BE2C (cell line): ENCODE data around the gene AAMP.

Source experiments
- DNase-seq: peaks from one replicate; pipeline ENCODE4 v3.0.0-alpha.2; 2020
- H3K27me3 ChIP-seq: fragments of 250-450 bp; sonication (Bioruptor Pico); 2 replicates; pipeline ENCODE4 v1.5.1; 2020; ENCODE audit warnings: mild to moderate bottlenecking
- H3K36me3 ChIP-seq: fragments of 250-450 bp; sonication (Bioruptor Pico); 2 replicates; pipeline ENCODE4 v1.5.1; 2020; ENCODE audit warnings: mild to moderate bottlenecking
- H3K4me1 ChIP-seq: fragments of 250-450 bp; sonication (Bioruptor Pico); 2 replicates; pipeline ENCODE4 v1.5.1; 2020
- H3K4me3 ChIP-seq: 2 replicates; pipeline ENCODE4 v1.5.1; 2011; ENCODE audit warnings: low read depth, low read length
- H3K9me3 ChIP-seq: fragments of 250-450 bp; sonication (Bioruptor Pico); 2 replicates; pipeline ENCODE4 v1.5.1; 2020
- CTCF ChIP-seq: IDR thresholded peaks from 2 replicates; pipeline ENCODE4 v1.5.1; 2012; ENCODE audit warnings: mild to moderate bottlenecking, low read depth, low read length

Gene AAMP

DNA sequence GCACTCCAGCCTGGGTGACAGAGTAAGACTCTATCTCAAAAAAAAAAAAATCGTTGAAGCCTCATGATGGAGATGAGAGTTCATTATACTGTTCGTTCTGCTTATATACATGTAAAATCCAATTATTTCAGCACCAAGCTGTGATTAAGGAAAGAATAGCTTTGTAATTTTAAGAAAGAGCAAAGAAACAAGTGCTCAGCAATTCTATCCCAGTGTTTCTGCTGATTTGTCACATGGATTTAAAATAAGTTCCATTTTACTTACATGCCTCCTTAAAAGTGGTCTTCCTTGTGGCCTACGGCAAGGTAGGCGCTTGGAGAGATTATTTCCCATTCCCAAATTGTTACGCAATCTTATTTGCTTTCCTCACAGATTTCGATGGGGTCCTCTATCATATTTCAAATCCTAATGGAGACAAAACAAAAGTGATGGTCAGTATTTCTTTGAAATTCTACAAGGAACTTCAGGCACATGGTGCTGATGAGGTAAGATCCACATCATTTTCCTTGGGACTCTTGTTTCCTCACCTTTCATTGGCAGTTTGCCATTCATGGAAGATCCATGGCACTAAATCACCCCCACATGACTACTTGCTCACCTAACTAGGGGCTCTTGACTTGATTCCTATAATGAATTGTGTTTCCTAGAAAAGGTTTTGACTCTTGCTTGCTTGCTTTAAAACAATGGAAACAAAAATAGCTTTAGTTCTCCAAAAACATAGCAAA is 41.4 kb downstream of the AAMP start:
- Histone ChIP-seq H3K36me3 (peaks cover 64% of the 10 kb centered on the region), H3K27me3 (no peaks in the 10 kb centered on the region), H3K4me1 (no peaks in the 10 kb centered on the region), H3K4me3 (no peak overlapping the region), H3K9me3 (no peaks in the 10 kb centered on the region)
- TF ChIP-seq CTCF: no peak
- no peak for DNase-seq

- no peak overlapping the region for H3K4me3 ChIP-seq
- no peak for DNase-seq
- no peak for TF ChIP-seq CTCF
- H3K27me3 ChIP-seq: no peaks in the 10 kb centered on the region
- H3K4me1 ChIP-seq: peaks cover 4% of the 10 kb centered on the region
- peaks cover 53% of the 10 kb centered on the region for H3K36me3 ChIP-seq
- H3K9me3 ChIP-seq: no peaks in the 10 kb centered on the region
Observed at GRCh38 chr2:218226903-218227302, 43.0 kb downstream of the AAMP start.

DNA sequence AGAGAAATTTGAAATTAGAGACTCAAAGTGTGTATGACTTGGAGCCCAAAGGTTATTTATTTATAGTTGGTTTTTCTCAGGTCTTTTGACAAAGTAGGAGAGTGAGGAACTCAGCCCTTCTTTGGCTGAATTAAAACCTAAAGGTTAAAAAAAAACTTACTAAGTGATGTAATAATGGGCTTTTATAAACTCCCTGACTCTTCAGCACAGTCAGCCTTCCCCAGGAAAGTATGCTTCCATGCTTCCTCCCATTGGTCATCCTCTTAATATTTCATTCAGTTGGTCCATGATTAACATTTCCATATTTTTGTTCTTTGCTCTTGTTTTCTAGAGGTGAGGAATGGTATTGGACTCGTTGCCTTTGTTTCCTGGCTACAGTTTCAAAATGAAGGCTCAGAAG is 45.8 kb downstream of the AAMP start:
- DNase-seq: no peak
- TF ChIP-seq CTCF: no peak
- Histone ChIP-seq H3K36me3 (peaks cover 42% of the 10 kb centered on the region), H3K4me3 (no peak overlapping the region), H3K9me3 (no peaks in the 10 kb centered on the region), H3K4me1 (peaks cover 15% of the 10 kb centered on the region), H3K27me3 (no peaks in the 10 kb centered on the region)

DNA sequence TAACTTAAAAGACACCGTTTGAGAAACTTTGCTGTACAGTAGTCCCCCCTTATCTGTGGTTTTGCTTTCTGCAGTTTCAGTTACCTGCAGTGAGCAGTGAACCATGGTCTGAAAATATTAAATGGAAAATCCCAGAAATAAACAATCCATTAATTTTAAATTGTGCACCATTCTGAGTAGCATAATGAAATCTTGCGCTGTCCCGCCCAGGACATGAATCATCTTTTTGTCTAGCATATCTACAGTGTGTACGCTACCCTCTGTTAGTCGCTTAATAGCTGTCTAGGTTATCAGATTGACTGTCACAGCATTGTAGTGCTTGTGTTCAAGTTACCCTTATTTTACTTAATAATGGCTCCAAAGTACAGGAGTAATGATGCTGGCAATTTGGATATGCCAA is 46.9 kb downstream of the AAMP start:
- Histone ChIP-seq H3K4me1 (peaks cover 15% of the 10 kb centered on the region), H3K36me3 (peaks cover 31% of the 10 kb centered on the region), H3K4me3 (no peak overlapping the region), H3K27me3 (no peaks in the 10 kb centered on the region), H3K9me3 (no peaks in the 10 kb centered on the region)
- TF ChIP-seq CTCF: no peak
- peak; percentile 32 for DNase-seq

DNA sequence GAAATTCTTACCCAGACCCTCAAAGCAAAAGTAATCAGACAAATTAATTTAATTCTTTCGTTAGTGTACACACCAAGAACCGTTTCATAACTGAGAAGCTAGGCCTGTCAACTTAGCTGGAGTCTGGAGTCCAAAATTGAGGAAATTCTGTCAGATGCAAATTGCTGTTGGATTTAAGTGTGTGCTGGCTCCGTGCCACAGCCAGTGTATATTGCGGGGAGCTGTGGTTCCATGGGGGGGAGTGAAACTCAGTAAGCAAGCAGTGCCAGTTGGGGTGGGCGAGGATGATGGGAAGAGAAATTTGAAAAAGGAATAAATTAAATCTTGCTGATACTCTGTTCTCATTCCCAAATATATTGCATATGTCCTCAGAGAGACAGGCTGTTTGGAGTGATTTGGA is 48.9 kb downstream of the AAMP start:
- TF ChIP-seq CTCF: no peak
- DNase-seq: no peak
- peaks cover 15% of the 10 kb centered on the region for H3K4me1 ChIP-seq
- H3K4me3 ChIP-seq: no peak overlapping the region
- no peaks in the 10 kb centered on the region for H3K9me3 ChIP-seq
- H3K27me3 ChIP-seq: no peaks in the 10 kb centered on the region
- peaks cover 18% of the 10 kb centered on the region for H3K36me3 ChIP-seq

- DNase-seq: no peak
- Histone ChIP-seq H3K27me3 (no peaks in the 10 kb centered on the region), H3K36me3 (peaks cover 11% of the 10 kb centered on the region), H3K4me1 (peaks cover 15% of the 10 kb centered on the region), H3K9me3 (no peaks in the 10 kb centered on the region), H3K4me3 (no peak overlapping the region)
- TF ChIP-seq CTCF: no peak
Observed at GRCh38 chr2:218219934-218220333, 50.0 kb downstream of the AAMP start.
